HUES6 (cell line): ENCODE results near the gene SLC17A2.

Experiments
- H3K27ac ChIP-seq: 2 replicates; pipeline ENCODE4 v1.7.0; 2013; ENCODE audit warnings: low read depth, mild to moderate bottlenecking, low read length, inconsistent platforms
- H3K27me3 ChIP-seq: 2 replicates; pipeline ENCODE4 v1.6.1; 2013; ENCODE audit warnings: low read length; ENCODE audit not compliant: control insufficient read depth, insufficient read depth
- H3K36me3 ChIP-seq: 2 replicates; pipeline ENCODE4 v1.6.1; 2013; ENCODE audit warnings: low read length; ENCODE audit not compliant: control insufficient read depth, insufficient read depth
- H3K4me1 ChIP-seq: 2 replicates; pipeline ENCODE4 v1.6.1; 2013; ENCODE audit warnings: low read length; ENCODE audit not compliant: control insufficient read depth, insufficient read depth
- H3K4me3 ChIP-seq: 2 replicates; pipeline ENCODE4 v1.5.1; 2013; ENCODE audit warnings: low read depth, low read length
- H3K9ac ChIP-seq: one replicate; pipeline ENCODE4 v1.6.1; 2013; ENCODE audit warnings: mild to moderate bottlenecking, low read length
- H3K9me3 ChIP-seq: 2 replicates; pipeline ENCODE4 v1.6.1; 2013; ENCODE audit warnings: low read depth, low read length; ENCODE audit not compliant: control insufficient read depth, insufficient read depth

Gene SLC17A2

GRCh38 chr6:25930532-25931410, at the start of gene SLC17A2:
TSS of gene SLC17A2 (minus strand) at chr6:25930691. CDS start at chr6:25925796, 4,895 bp downstream.
- Histone ChIP-seq H3K36me3 (no peaks in the 10 kb centered on the region), H3K9me3 (no peaks in the 10 kb centered on the region), H3K27ac (no peak within 1 kb of the TSS), H3K27me3 (no peaks in the 10 kb centered on the region), H3K9ac (no peak within 1 kb of the TSS), H3K4me1 (no peaks in the 10 kb centered on the region), H3K4me3 (no peak within 1 kb of the TSS)

GRCh38 chr6:25975923-25976560, 45.6 kb upstream of the SLC17A2 start:
- Histone ChIP-seq H3K9ac (no peak overlapping the region), H3K27me3 (no peaks in the 10 kb centered on the region), H3K36me3 (peaks cover 49% of the 10 kb centered on the region), H3K4me1 (peaks cover 4% of the 10 kb centered on the region; the same call in 1 of the 2 replicates), H3K9me3 (no peaks in the 10 kb centered on the region), H3K4me3 (no peak overlapping the region), H3K27ac (no peak overlapping the region)

GRCh38 chr6:25973923-25974555, 43.5 kb upstream of the SLC17A2 start:
- Histone ChIP-seq H3K9me3 (no peaks in the 10 kb centered on the region), H3K27me3 (no peaks in the 10 kb centered on the region), H3K36me3 (peaks cover 62% of the 10 kb centered on the region), H3K27ac (no peak overlapping the region), H3K4me1 (peaks cover 4% of the 10 kb centered on the region; the same call in 1 of the 2 replicates), H3K9ac (peak overlapping the region; percentile 45), H3K4me3 (no peak overlapping the region)

DNA sequence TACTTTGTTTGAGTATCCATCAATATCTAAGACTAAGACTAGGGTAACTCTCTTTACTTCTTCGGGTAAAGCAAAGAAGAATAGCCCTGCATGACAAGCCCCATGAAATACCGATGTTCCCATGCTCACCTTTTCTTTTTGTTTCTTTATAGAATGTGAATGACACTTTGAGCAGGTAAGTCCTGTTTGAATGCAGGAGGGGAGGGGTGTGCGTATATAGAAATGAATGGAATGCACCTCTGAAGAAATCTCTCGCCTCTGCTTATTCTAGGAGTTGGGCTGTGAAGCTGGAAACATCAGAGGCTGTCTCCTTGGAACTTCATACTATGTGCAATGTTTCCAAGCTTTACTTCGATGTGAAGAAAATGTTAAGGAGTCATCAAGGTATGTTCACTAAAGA, 42.4 kb upstream of the SLC17A2 start:
- H3K36me3 ChIP-seq: peaks cover 58% of the 10 kb centered on the region

DNA sequence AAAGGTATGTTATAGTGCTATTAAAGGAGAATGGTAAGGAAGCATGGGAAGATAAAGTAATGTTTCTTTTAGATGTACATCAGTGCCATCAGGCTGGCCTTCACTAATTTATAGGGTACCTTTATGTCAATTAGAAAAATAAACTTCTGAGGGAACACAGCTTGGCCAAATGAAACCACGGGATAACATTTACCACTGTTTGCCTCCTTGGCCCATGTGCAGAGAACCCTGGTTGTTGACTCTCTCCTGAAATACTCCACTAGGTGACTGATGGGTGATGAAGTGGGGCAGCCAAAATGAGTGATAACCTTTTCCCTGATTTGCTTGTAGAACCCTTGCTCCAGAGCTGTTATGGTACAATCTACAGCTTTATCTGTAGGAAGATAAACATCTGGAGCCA, 41.6 kb upstream of the SLC17A2 start:
- H3K4me3 ChIP-seq: no peak overlapping the region
- peaks cover 57% of the 10 kb centered on the region for H3K36me3 ChIP-seq
- H3K9me3 ChIP-seq: no peaks in the 10 kb centered on the region
- H3K4me1 ChIP-seq: peaks cover 4% of the 10 kb centered on the region
- no peaks in the 10 kb centered on the region for H3K27me3 ChIP-seq
- no peak overlapping the region for H3K9ac ChIP-seq
- no peak overlapping the region for H3K27ac ChIP-seq

More for the DNA sequence above, 42.4 kb upstream of the SLC17A2 start:
- Histone ChIP-seq H3K27ac (no peak overlapping the region), H3K4me3 (no peak overlapping the region), H3K4me1 (peaks cover 4% of the 10 kb centered on the region), H3K9ac (no peak overlapping the region), H3K9me3 (no peaks in the 10 kb centered on the region), H3K27me3 (no peaks in the 10 kb centered on the region)

- Histone ChIP-seq H3K4me1 (peaks cover 12% of the 10 kb centered on the region), H3K27me3 (no peaks in the 10 kb centered on the region), H3K4me3 (no peak overlapping the region), H3K9me3 (no peaks in the 10 kb centered on the region), H3K36me3 (peaks cover 60% of the 10 kb centered on the region), H3K9ac (no peak overlapping the region), H3K27ac (no peak overlapping the region; the same call in 1 of the 2 replicates)
Measured at GRCh38 chr6:25971187-25971821, 40.8 kb upstream of the SLC17A2 start.

- Histone ChIP-seq H3K27ac (no peak overlapping the region), H3K9me3 (no peaks in the 10 kb centered on the region), H3K4me3 (no peak overlapping the region), H3K27me3 (no peaks in the 10 kb centered on the region), H3K36me3 (peaks cover 45% of the 10 kb centered on the region), H3K9ac (no peak overlapping the region), H3K4me1 (peaks cover 23% of the 10 kb centered on the region)
Measured at GRCh38 chr6:25968769-25969168, 38.3 kb upstream of the SLC17A2 start.

- H3K9me3 ChIP-seq: no peaks in the 10 kb centered on the region
- no peak overlapping the region for H3K9ac ChIP-seq
- H3K27me3 ChIP-seq: no peaks in the 10 kb centered on the region
- H3K4me1 ChIP-seq: peaks cover 37% of the 10 kb centered on the region
- H3K27ac ChIP-seq: no peak overlapping the region
- peaks cover 24% of the 10 kb centered on the region for H3K36me3 ChIP-seq
- peak overlapping the region; percentile 36; the same call in 1 of the 2 replicates for H3K4me3 ChIP-seq
Measured at GRCh38 chr6:25966711-25967110, 36.2 kb upstream of the SLC17A2 start.

GRCh38 chr6:25965058-25965457, 34.6 kb upstream of the SLC17A2 start:
- no peak overlapping the region for H3K4me3 ChIP-seq
- peaks cover 10% of the 10 kb centered on the region; the same call in 1 of the 2 replicates for H3K36me3 ChIP-seq
- no peaks in the 10 kb centered on the region for H3K27me3 ChIP-seq
- H3K9me3 ChIP-seq: peaks cover 15% of the 10 kb centered on the region
- H3K4me1 ChIP-seq: peaks cover 34% of the 10 kb centered on the region
- H3K27ac ChIP-seq: no peak overlapping the region
- no peak overlapping the region for H3K9ac ChIP-seq

- peak overlapping the region; percentile 47 for H3K4me3 ChIP-seq
- H3K9ac ChIP-seq: no peak overlapping the region
- no peak overlapping the region for H3K27ac ChIP-seq
Measured at GRCh38 chr6:25963426-25964123, 33.1 kb upstream of the SLC17A2 start.

More at GRCh38 chr6:25963426-25964123, 33.1 kb upstream of the SLC17A2 start:
- H3K4me1 ChIP-seq: peaks cover 34% of the 10 kb centered on the region
- H3K9me3 ChIP-seq: peaks cover 25% of the 10 kb centered on the region
- H3K27me3 ChIP-seq: no peaks in the 10 kb centered on the region
- peaks cover 5% of the 10 kb centered on the region; the same call in 1 of the 2 replicates for H3K36me3 ChIP-seq
